SK-N-SH treated with all-trans-retinoic acid at 6 μM for 48 hours (cell line): Measurements from ENCODE around the gene WDR53.

Experiments
- ARNTL ChIP-seq: fragments of 450-650 bp; formaldehyde crosslinking; IDR thresholded peaks from 2 replicates; pipeline ENCODE4 v1.5.0; 2020; ENCODE audit warnings: low read depth, mild to moderate bottlenecking, moderate library complexity, borderline replicate concordance
- GLIS3 ChIP-seq: fragments of 250-450 bp; sonication (Bioruptor Pico); IDR thresholded peaks from 2 replicates; pipeline ENCODE4 v1.5.0; 2020; ENCODE audit warnings: mild to moderate bottlenecking, moderate library complexity
- ISL1 ChIP-seq: fragments of 250-450 bp; sonication (Bioruptor Pico); IDR thresholded peaks from 2 replicates; pipeline ENCODE4 v2.1.2; 2022; ENCODE audit warnings: mild to moderate bottlenecking, moderate library complexity
- OSR1 ChIP-seq: fragments of 250-450 bp; sonication (Bioruptor Pico); IDR thresholded peaks from 2 replicates; pipeline ENCODE4 v1.8.0; 2022; ENCODE audit warnings: moderate library complexity, mild to moderate bottlenecking, inconsistent platforms
- PATZ1 ChIP-seq: fragments of 250-450 bp; sonication (Bioruptor Pico); IDR thresholded peaks from 2 replicates; pipeline ENCODE4 v1.8.0; 2020; ENCODE audit warnings: mild to moderate bottlenecking, moderate library complexity, borderline replicate concordance
- PPARA ChIP-seq: fragments of 250-450 bp; sonication (Bioruptor Pico); IDR thresholded peaks from 2 replicates; pipeline ENCODE4 v1.5.0; 2020; ENCODE audit warnings: mild to moderate bottlenecking, borderline replicate concordance
- RARB ChIP-seq: fragments of 250-450 bp; sonication (Bioruptor Pico); IDR thresholded peaks from 2 replicates; pipeline ENCODE4 v1.8.0; 2021; ENCODE audit warnings: mild to moderate bottlenecking, moderate library complexity
- SNAI2 ChIP-seq: fragments of 250-450 bp; sonication (Bioruptor Pico); IDR thresholded peaks from 2 replicates; pipeline ENCODE4 v1.5.0; 2020; ENCODE audit warnings: mild to moderate bottlenecking, moderate library complexity
- TOX ChIP-seq: fragments of 250-450 bp; sonication (Bioruptor Pico); IDR thresholded peaks from 2 replicates; pipeline ENCODE4 v1.8.0; 2021; ENCODE audit warnings: mild to moderate bottlenecking, moderate library complexity, borderline replicate concordance
- ZFP3 ChIP-seq: fragments of 250-450 bp; sonication (Bioruptor Pico); IDR thresholded peaks from 2 replicates; pipeline ENCODE4 v1.5.0; 2020; ENCODE audit warnings: mild to moderate bottlenecking, moderate library complexity
- ZNF70 ChIP-seq: fragments of 450-650 bp; formaldehyde crosslinking; IDR thresholded peaks from 2 replicates; pipeline ENCODE4 v1.5.0; 2020; ENCODE audit warnings: mild to moderate bottlenecking, moderate library complexity
- TF ChIP-seq, protein P1 (sequence below): fragments of 250-450 bp; sonication (Bioruptor Pico); IDR thresholded peaks from 2 replicates; pipeline ENCODE4 v1.5.1; 2021; ENCODE audit warnings: mild to moderate bottlenecking, moderate library complexity

DNA sequence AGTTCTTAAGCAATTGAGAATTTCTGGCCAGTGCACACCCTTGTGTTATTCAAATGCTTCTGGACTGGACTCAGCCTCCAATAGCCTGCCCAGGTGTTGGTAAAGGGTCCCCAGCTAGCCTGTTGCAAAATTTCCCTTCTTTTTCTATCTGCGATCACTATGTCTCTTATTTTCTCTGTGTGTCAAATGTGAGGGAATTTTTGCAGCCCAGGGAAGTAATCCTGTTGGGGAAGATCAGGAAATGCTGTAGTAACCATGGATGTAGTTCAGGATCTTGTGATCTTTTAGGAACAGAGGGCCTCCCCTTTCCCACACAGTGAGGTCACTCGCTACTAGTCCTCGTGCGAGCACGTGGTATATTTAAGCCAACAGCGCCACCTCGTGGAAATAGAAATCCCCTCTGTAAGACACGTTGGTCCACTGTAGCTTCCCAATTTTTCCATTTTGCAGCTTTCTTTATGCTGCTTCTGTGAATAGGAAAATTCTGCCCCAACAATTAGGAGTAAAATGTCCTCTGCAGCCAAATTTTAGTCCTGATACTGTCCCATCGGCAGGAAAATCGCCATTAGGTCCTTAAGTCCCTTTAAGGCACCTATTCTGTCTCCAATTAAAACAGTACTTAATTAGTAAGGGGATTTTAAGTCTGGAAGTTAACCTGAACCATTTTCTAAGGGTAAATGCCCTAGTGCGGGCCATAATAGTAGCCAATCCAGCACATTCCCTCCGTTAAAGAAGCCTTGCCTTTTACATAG, 49.2 kb downstream of the WDR53 start:
- TF ChIP-seq PATZ1 (no peak), ARNTL (CRISPR knock-in tag) (no peak), ZNF70 (no peak), RARB (CRISPR knock-in tag) (no peak), ZFP3 (CRISPR knock-in tag) (no peak), SNAI2 (CRISPR knock-in tag) (no peak), OSR1 (no peak), ISL1 (CRISPR knock-in tag) (no peak), PPARA (CRISPR knock-in tag) (no peak), GLIS3 (CRISPR knock-in tag) (no peak), TOX (no peak)
- TF ChIP-seq, protein P1, sequence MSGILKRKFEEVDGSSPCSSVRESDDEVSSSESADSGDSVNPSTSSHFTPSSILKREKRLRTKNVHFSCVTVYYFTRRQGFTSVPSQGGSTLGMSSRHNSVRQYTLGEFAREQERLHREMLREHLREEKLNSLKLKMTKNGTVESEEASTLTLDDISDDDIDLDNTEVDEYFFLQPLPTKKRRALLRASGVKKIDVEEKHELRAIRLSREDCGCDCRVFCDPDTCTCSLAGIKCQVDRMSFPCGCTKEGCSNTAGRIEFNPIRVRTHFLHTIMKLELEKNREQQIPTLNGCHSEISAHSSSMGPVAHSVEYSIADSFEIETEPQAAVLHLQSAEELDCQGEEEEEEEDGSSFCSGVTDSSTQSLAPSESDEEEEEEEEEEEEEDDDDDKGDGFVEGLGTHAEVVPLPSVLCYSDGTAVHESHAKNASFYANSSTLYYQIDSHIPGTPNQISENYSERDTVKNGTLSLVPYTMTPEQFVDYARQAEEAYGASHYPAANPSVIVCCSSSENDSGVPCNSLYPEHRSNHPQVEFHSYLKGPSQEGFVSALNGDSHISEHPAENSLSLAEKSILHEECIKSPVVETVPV (CRISPR knock-in tag) = no peak
